ENCODE measurements around the gene LDB2. TPM values are rescaled to one million over a fixed set of nuclear protein-coding genes. Genes with fewer than 3 reads are reported as not detected.

Gene LDB2
- total RNA-seq, 3 donors from 2014 or later, result 4.7 to 19.9 (median 9.3) TPM

DNA sequence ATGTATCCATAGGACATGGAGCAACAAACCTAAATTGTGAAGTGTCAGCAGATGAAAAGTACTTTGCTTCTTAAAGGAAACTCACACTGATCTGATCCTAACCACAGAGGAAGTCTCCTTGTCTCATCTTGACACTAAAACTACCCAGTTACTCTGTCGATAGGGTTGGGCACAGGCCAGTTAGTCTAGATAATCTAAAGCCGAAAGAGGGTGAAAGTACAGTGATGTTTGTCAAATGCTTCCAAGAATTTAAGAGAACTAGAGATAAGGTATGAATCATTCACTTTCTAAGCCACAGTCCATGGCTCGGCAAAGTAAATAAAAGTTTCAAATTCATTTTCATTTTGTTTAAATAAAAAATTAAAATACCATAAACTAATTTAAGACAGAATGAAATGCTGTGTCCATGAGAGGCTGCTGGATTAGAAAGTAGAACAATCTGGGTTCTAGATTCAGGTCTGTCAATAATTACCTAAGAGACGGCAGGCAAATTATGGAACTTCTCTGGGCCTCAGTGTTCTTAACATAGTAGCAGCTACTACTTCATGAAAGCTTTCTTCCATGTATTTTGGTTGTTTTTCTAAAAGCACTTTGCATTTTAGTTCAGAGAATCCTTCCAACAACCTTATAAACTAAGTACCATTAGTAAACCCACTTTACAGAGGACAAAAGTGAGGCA, 176.7 kb downstream of the LDB2 start:
- no peaks in the 10 kb centered on the region for H3K36me3 ChIP-seq (ENCODE audit: low read depth)
- intact Hi-C loops (cut with DNase I, micrococcal nuclease), result no loop called here
- ATAC-seq (peak; percentile 46), DNase-seq (no peak)
- no peaks in the 10 kb centered on the region for H3K9me3 ChIP-seq
- TF ChIP-seq, protein P1, sequence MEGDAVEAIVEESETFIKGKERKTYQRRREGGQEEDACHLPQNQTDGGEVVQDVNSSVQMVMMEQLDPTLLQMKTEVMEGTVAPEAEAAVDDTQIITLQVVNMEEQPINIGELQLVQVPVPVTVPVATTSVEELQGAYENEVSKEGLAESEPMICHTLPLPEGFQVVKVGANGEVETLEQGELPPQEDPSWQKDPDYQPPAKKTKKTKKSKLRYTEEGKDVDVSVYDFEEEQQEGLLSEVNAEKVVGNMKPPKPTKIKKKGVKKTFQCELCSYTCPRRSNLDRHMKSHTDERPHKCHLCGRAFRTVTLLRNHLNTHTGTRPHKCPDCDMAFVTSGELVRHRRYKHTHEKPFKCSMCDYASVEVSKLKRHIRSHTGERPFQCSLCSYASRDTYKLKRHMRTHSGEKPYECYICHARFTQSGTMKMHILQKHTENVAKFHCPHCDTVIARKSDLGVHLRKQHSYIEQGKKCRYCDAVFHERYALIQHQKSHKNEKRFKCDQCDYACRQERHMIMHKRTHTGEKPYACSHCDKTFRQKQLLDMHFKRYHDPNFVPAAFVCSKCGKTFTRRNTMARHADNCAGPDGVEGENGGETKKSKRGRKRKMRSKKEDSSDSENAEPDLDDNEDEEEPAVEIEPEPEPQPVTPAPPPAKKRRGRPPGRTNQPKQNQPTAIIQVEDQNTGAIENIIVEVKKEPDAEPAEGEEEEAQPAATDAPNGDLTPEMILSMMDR (IDR thresholded peaks at IDR 0.05), result no peak
- H3K4me1 ChIP-seq (ENCODE audit: low read depth), result peaks cover 2% of the 10 kb centered on the region
- no peak overlapping the region for H3K4me3 ChIP-seq

DNA sequence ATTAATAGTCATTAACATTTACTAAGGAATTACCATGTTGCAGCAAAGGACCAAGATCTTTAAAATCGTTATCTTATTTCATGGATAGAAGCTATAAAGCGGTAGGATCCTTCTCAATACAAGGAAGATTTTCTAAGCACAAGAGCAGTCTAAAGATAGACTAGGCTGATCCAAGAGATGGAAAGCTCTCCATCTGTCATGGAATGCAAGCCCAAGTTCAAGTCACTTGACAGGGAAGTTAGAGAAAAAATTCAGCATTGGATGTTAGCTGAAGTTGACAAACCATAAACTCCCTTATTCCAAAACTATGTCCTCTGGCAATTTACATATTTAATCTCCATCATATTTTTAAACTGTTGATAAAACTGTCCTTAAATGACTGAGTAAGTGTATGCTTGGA, 177.7 kb downstream of the LDB2 start:
- DNase-seq (no peak), ATAC-seq (no peak)
- TF ChIP-seq, protein P1 (IDR thresholded peaks at IDR 0.05), result no peak

DNA sequence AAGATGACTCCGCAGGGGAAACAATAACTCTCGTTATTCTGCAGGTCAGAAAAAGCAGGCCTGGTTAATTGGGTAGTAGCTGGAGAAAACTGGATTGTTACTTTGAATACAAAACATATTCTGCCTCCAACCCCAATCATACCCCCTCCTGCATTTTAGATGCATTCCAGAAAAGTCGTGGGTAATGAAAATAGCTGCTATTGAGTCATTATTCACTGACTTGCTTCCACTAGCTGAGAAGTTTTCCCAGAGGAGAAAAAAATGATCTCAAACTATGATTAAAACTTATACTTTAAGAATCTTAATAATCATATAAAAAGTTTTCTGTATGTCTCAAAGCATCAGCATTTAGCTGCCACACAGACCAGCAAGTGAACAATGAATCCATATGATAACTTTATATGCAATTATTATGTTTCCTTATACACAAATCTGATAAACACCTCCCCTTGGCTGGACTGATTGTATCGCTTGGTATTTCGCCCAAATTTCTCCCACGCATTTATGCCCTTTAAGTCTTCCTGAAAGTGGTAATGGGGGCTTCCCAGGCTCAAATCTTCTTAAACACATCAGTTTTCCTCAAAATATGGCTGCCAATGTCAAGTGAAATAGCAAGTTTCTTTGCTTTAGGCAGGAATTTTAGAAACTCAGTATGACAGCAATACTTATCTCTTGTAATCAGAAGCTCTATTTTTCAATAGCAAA, 181.0 kb downstream of the LDB2 start:
- TF ChIP-seq, protein P1 (IDR thresholded peaks at IDR 0.05), result no peak
- intact Hi-C loops (cut with DNase I, micrococcal nuclease), result no loop called here
- Histone ChIP-seq H3K9me3 (no peaks in the 10 kb centered on the region), H3K4me3 (no peak overlapping the region), H3K4me1 (ENCODE audit: low read depth) (peaks cover 2% of the 10 kb centered on the region), H3K36me3 (ENCODE audit: low read depth) (no peaks in the 10 kb centered on the region)
- DNase-seq (no peak), ATAC-seq (no peak)

More for the DNA sequence above, 177.7 kb downstream of the LDB2 start:
- Histone ChIP-seq H3K4me3 (no peak overlapping the region), H3K4me1 (ENCODE audit: low read depth) (peaks cover 2% of the 10 kb centered on the region), H3K9me3 (no peaks in the 10 kb centered on the region), H3K36me3 (ENCODE audit: low read depth) (no peaks in the 10 kb centered on the region)
- intact Hi-C loops (cut with DNase I, micrococcal nuclease), result no loop called here

DNA sequence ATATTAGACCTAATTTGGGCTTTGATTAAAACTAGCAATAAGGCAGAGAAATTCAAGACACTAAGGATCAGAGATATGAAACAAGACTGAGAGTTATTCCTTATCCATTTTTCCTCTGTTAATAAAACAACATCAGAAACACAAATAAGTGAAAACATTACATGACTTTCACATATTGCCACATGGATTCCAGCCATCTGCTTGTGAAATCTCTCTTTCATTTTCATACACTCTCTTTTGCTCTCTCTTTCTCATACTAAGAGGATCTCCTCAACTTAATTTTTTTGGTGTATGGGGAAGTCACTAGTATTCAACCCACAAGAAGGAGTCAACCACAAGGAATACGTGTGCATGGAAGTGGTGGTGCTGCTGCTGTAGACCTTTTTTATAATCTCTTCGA, 183.0 kb downstream of the LDB2 start:
- TF ChIP-seq, protein P1 (IDR thresholded peaks at IDR 0.05), result no peak
- no peaks in the 10 kb centered on the region for H3K36me3 ChIP-seq (ENCODE audit: low read depth)
- H3K9me3 ChIP-seq, result no peaks in the 10 kb centered on the region
- H3K4me1 ChIP-seq (ENCODE audit: low read depth), result no peaks in the 10 kb centered on the region
- no peak for DNase-seq
- intact Hi-C loops (cut with DNase I, micrococcal nuclease), result no loop called here
- H3K4me3 ChIP-seq, result no peak overlapping the region
- no peak for ATAC-seq

DNA sequence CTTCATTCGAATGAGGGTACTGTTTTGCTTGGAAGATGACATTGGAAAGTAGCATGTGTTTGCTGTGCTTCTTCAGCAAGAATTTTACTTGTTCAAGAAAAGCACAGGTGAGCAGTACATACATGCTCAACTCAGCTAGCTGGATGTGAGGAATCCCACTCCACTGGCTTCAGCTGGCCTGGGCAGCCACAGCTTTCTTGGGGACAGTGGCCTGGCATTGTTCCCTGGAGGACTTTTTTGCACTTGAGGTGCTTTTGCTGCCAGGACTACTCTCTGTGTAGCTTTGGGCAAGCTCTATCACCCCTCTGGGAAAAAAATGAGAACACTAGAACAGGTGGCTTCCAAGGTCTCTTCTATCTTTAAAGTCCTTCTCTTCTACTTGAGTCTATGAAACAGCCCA, 184.3 kb downstream of the LDB2 start:
- intact Hi-C loops (cut with DNase I, micrococcal nuclease), result no loop called here
- H3K4me3 ChIP-seq, result no peak overlapping the region
- H3K36me3 ChIP-seq (ENCODE audit: low read depth), result no peaks in the 10 kb centered on the region
- no peaks in the 10 kb centered on the region for H3K9me3 ChIP-seq
- no peak for ATAC-seq
- DNase-seq, result no peak
- H3K4me1 ChIP-seq (ENCODE audit: low read depth), result no peaks in the 10 kb centered on the region
- TF ChIP-seq, protein P1 (IDR thresholded peaks at IDR 0.05), result no peak

All from mucosa of descending colon (tissue), 3 donors.